Fibroblast of skin of back (primary cell): ENCODE data around the gene MED12L.
"Not testable (repeated sequence)": the region's sequence is repeated elsewhere in the genome, so short reads cannot be mapped to it uniquely, and the experiment has no call there.

Experiments
- DNase-seq: peaks from one replicate; pipeline ENCODE4 v3.0.0-alpha.2; 2013

MED12L gene

GRCh38 chr3:151384741-151385174 is 299.3 kb downstream of the MED12L start, which contains the start of gene P2RY12:
P2RY12 (minus strand) TSS chr3:151384753; CDS start chr3:151338845, 45,908 bp downstream.
- DNase-seq: no peak

DNA sequence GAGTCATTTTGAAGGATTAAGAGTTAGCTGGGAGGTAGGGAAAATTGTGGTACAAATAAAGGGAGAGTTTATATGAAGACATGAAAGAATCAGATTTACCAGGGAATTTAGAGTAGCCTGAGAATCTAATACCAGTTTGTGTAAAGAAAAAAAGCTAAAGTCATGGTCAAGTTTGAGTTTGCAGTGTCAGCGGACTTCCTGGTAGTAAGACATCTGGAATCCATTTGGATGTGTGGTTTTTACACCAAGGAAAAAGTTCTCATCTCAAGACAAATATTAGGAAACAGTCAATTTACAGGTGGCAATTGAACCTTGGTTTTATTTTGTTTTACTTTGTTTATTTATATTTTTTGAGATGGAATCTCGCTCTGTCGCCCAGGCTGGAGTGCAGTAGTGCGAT is 300.6 kb downstream of the MED12L start:
- peak; percentile 38 for DNase-seq

DNA sequence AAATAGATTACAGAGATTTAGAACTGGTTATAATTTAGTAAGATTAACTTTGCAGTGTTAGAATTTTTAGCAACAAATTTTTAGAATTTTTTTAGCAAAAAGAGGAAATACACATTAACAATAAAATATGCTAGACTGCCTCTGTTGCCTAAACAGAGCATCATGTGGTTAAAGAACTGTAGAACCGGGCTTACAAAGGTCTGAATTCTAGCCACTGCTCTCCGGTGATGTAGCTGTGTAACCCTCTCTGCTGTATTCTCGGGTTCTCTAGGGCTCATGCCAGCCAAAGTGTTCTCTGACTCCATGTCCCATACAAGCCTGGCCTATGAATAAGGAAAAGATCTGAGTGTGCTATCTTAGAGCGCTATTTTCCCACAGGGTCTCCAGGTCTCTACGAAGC is 302.0 kb downstream of the MED12L start:
- no peak for DNase-seq

- DNase-seq: no peak
These were observed 302.4 kb downstream of the MED12L start for GRCh38 chr3:151387842-151388241.

DNA sequence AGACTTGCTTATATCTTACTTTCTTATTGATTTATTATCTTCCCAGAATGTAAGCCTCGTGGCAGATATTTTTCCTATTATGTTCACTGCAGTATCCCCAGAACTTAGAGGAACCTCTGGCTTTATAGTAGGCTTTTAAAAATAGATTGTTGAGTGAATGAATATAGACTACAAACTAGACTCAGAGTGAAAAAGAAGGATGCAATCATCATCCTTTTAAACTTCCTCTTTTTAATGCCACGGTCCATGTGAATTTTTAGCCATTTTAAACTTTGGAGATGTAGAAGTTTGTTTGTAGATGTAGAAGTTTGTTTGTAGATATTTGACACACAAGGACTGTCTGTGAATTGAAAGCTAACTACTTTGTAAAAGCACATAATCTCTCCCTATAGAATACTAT is 306.3 kb downstream of the MED12L start:
- no peak for DNase-seq

DNA sequence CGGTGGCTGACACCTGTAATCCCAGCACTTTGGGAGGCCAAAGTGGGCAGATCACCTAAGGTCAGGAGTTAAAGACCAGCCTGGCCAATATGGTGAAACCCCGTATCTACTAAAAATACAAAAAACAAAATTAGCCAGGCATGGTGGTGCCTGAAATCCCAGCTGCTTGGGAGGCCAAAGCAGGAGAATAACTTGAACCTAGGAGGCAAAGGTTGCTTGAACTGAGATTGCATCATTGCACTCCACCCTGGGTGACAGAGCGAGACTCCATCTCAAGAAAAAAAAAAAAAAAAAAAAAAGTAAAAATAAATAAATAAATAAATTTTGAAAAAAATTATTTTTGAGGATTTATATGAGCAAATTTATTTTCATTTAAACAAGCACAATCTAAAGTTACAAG is 306.7 kb downstream of the MED12L start:
- DNase-seq: not testable (repeated sequence)

- DNase-seq: no peak
These were observed 307.8 kb downstream of the MED12L start for GRCh38 chr3:151393146-151393830.

DNA sequence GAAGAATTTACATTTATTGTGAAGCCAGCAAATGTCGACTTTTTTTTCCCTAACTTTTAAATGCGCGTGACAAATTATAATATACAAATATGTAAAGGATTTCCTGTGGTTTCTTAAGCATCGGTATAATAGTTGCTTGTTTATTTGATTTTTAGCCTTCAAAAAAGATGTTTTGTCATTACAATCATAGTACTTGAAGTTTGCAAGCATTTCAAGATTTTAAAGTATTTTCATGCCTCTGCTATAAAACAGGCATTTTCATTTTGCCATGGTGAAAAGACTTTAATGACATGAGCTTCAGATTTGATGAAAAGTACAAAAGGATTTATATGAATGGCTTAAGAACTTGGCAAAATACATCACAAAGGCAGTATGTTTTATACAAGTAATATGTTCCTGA is 308.5 kb downstream of the MED12L start:
- DNase-seq: peak; percentile 51

DNA sequence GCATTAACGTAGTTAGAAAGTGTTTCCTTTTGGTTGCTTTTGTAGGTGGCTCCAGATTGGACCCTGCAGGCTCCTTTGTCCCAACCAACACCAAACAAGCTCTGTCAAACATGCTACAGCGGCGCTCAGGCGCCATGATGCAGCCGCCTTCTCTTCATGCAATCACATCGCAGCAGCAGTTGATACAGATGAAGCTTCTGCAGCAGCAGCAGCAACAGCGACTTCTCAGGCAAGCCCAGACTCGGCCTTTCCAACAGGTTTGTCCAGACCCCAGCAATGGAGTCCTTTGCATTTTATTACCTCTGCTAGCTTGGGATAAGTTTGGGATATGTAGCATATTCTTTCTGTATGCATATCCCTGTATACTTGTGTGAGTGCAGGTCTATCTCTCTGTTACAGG is 309.1 kb downstream of the MED12L start:
- no peak for DNase-seq

DNA sequence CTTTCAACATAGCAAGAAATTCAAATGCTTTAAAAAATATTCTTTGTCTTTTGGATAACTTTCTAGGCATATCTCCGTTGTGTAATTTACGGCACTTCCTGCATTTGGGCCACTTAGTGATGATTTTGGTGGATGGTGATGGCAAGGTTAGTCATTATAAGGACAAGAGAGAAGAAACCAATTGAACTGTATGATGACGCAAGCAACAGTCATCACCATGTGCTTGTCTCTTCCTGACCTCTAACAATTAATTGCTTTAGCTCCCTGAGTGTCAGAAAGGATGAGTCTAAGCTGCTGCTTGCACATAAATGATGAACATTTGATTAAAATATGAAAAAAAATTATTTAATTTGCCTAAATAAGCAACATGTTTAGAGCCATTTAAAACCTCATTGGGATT is 310.3 kb downstream of the MED12L start:
- DNase-seq: peak; percentile 61

DNA sequence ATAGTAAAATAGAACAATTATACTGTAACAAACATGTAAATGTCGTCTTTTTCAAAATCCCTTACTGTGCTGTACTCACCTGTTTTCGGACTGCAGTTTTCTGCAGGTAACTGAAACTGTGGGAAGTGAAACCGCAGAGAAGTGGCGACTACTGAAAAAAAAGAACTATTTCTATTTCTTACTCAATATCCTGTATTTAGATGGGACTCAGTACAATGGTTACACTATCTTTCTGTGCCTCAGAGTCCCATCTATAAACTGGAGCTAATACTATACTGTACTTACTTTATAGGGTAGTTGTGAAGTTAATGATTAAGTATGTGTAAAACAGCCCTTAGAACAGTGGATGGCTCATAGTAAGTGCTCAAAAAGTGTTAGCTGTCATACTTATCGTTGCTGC is 313.4 kb downstream of the MED12L start:
- no peak for DNase-seq

DNA sequence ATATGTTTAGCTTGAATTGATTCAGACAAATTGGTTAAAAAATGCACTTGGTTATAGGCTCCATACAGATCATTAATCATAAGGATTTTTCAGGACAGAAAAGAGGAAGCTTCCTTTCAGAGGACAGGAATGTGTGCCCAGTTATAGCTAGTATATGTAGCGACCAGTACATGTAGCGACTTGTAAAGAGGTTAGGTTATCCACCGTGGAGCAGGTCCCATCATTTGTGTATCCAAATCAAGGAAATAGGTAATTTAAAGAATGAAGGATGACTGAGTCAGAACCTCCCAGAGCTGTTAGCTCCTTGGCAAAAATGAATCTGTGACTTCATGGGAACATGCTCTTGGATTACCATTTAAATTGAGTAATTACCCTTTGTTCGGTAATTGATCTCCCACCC is 314.9 kb downstream of the MED12L start:
- no peak for DNase-seq

DNA sequence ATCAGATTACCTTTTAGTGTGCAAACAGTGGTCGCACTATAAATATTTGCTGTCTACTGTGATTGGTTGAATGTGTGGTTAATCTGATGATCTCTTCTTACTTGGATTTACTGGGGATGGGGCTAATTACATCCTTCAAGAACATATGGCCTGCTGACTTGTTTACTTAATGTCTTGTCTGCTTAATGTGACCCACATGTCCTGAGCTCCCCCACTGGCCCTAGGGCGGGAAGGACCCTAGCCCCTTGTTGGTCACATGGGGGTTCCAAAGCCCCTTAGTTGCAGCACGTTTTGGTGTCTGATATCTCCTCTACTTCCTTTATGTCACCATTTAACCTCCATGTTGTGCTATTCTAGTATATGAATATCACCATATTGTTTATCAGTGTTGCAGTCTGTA is 316.9 kb downstream of the MED12L start:
- no peak for DNase-seq

- DNase-seq: peak; percentile 77
These were observed 317.8 kb downstream of the MED12L start for GRCh38 chr3:151403246-151403645.

GRCh38 chr3:151404316-151404715 is 318.9 kb downstream of the MED12L start:
- peak; percentile 27 for DNase-seq

GRCh38 chr3:151407928-151408327 is 322.5 kb downstream of the MED12L start:
- DNase-seq: no peak

DNA sequence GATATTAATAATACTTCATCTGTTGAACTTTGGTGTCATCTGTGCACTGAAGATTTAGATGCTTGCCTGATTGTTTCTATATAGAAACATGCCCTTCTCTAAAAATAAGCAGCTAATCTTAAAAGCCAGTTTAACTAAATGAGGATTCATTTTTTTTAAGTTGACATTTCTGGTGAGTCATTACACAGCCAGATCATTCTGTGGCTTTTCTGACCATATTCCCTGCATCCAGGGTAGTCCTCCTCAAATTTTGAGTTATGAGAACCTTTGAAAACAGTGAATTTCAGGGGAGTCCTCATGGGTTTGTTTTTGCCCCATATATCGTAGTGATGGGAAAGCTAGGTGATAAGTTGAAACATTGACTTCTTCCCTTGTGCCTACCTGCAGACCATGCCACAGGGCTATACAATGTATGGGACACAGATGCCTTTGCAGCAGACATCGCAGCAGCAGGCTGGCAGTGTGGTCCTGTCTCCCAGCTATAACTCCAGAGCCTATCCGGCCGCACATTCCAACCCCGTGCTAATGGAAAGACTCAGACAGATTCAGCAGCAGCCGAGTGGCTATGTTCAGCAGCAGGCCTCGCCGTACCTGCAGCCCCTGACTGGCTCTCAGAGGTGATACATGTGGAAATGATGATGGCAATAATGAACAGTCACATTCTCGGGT is 325.6 kb downstream of the MED12L start:
- DNase-seq: peak; percentile 62

DNA sequence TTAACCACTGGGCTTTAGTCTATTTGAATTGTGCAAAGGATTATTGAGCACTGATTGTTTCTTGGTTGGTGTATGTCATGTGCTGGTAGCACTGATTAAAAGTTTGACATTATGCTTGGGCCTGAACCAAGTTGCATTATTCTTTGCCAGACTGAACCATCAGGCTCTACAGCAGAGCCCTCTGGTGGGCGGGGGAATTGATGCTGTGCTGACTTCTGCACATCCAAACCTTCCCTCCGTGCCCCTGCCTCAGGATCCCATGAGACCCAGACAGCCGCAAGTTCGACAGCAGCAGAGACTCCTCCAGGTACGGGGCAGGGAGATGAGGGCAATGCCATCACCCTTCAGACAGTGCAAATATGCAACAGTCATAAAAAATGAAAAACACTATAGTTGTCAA is 327.5 kb downstream of the MED12L start:
- DNase-seq: no peak

DNA sequence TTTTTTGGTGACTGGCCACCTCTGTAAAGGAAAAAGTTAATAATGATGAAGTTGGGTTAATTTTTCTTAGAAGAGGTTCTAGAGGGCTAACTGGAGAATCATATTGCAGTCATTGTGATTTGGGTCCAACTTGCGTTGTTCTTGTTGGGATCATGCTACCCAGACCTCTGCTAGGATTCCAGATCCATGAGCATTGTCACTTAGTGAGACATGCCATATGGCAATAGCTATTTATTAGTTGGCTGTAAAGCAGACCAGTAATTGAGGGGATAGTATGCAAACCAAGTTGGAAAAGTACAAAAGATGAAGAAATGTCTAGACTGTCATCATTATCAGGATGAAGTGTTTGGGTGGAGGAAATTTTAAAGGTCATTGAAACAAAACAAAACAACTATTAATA is 329.8 kb downstream of the MED12L start:
- no peak for DNase-seq

- DNase-seq: no peak
These were observed 334.3 kb downstream of the MED12L start for GRCh38 chr3:151419806-151420205.

- no peak for DNase-seq
These were observed 336.5 kb downstream of the MED12L start for GRCh38 chr3:151421938-151422337.

DNA sequence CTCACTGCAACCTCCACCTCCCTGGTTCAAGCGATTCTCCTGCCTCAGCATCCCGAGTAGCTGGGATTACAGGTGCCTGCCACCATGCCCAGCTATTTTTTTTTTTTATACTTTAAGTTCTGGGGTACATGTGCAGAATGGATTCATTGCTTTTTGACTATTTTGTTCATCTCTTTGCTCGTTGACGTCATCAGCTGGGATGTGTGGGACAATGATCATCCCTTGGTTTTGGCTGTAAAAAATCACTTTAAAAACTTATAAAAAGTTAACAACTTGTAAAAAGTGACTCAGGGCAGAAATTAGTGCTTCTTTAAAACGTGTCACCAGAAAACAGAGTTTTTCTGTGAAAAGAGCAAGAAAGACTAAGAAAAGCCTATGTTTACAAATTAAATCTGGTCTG is 337.6 kb downstream of the MED12L start:
- no peak for DNase-seq

- DNase-seq: no peak
These were observed 340.3 kb downstream of the MED12L start for GRCh38 chr3:151425627-151426340.

DNA sequence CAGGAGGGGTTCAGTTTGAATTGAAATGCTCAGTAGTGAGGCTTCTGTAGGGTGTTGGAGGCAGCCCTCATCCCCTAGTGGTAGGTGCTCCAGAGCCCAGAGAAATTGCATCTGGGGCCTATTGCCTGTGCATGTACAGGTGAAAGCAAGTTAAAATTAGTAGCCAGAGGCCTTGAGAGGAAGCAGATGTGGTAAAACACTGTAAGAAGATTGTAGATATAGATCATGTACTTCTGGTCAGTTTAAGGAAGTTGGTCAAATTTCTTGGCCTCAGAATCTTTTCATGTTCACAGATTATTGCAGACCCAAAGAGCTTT is 340.8 kb downstream of the MED12L start:
- no peak for DNase-seq
